GM12878 (cell line): Measurements from ENCODE around the gene DPY19L2. TPM values are rescaled to one million over a fixed set of nuclear protein-coding genes. Genes with fewer than 3 reads are reported as not detected.
"Not testable (repeated sequence)": the region's sequence is repeated elsewhere in the genome, so short reads cannot be mapped to it uniquely, and the experiment has no call there.

Experiments used
- ATAC-seq: fragments of 200-7000 bp; cut with Tn5 transposase; 3 replicates; pipeline ENCODE4 v1.9.1; 2020; ENCODE audit warnings: mild to moderate bottlenecking, moderate library complexity
- BruUV-seq: library from RNA; stranded (reverse); fragments of 400-500 nt; replicated peaks from 2 replicates; lab custom pipeline; 2021; lab: Mats Ljungman, UMichigan
- CTCF ChIA-PET: fragments of 300-600 bp; sonication (Branson Sonifier 250); formaldehyde crosslinking; extraction: SDS; loops from one replicate; lab custom pipeline; 2021; ENCODE audit warnings: inconsistent platforms; lab: Yijun Ruan, JAX
- POLR2A ChIA-PET: fragments of 350-600 bp; formaldehyde crosslinking; extraction: SDS; loops from one replicate; lab custom pipeline; 2021; ENCODE audit warnings: inconsistent platforms; lab: Charles Lee
- RAD21 ChIA-PET: fragments of 300-600 bp; sonication (Branson Sonifier 250); formaldehyde crosslinking; loops from one replicate; lab custom pipeline; 2023; ENCODE audit warnings: antibody characterized with exemption; ENCODE audit not compliant: unreplicated experiment; lab: Charles Lee
- SMC1A ChIA-PET: fragments of 300-600 bp; sonication (Branson Sonifier 250); formaldehyde crosslinking; loops from one replicate; lab custom pipeline; 2023; ENCODE audit not compliant: unreplicated experiment, uncharacterized antibody; lab: Charles Lee
- DNase-seq: peaks from one replicate; pipeline ENCODE4 v3.0.0-alpha.2; 2011; ENCODE audit warnings: low read depth, low spot score
- FAIRE-seq: peaks from 3 replicates; lab custom pipeline; 2011; peaks lifted over from hg19 to GRCh38; lab: Jason Lieb, UNC
- H2AFZ ChIP-seq: 2 replicates; pipeline ENCODE4 v1.6.0; 2011; ENCODE audit warnings: low read depth, low read length, control low read depth; ENCODE audit not compliant: control insufficient read depth
- H3K27ac ChIP-seq: 2 replicates; pipeline ENCODE4 v1.5.1; 2011; ENCODE audit warnings: control low read depth; ENCODE audit not compliant: control insufficient read depth, insufficient read depth
- H3K27me3 ChIP-seq, 2 experiments: replicated peaks in 1 of 2; 2 replicates each; pipeline versions ENCODE4 v1.6.0 to v1.6.1; 2011; ENCODE audit warnings: low read length in 1 of 2; ENCODE audit not compliant: control insufficient read depth in 2 of 2, insufficient read depth in 2 of 2
- H3K36me3 ChIP-seq, 2 experiments: 2 replicates each; pipeline ENCODE4 v1.5.1; 2011; ENCODE audit warnings: low read length in 1 of 2; ENCODE audit not compliant: control insufficient read depth in 2 of 2, insufficient read depth in 2 of 2
- H3K4me1 ChIP-seq: 2 replicates; pipeline ENCODE4 v1.6.1; 2011; ENCODE audit warnings: mild to moderate bottlenecking, low read length, moderate library complexity, mixed read lengths; ENCODE audit not compliant: control insufficient read depth, insufficient read depth
- H3K4me2 ChIP-seq: 2 replicates; pipeline ENCODE4 v1.6.0; 2011; ENCODE audit warnings: control low read depth; ENCODE audit not compliant: control insufficient read depth, insufficient read depth
- H3K4me3 ChIP-seq: fragments of 200-600 bp; sonication (generic); 2 replicates; pipeline ENCODE4 v1.5.1; 2016
- H3K79me2 ChIP-seq: 2 replicates; pipeline ENCODE4 v1.6.0; 2011; ENCODE audit warnings: low read length; ENCODE audit not compliant: control insufficient read depth, insufficient read depth
- H3K9ac ChIP-seq: 2 replicates; pipeline ENCODE4 v1.8.0; 2011; ENCODE audit warnings: low read length, control low read depth, mixed read lengths; ENCODE audit not compliant: control insufficient read depth, insufficient read depth
- H3K9me3 ChIP-seq: replicated peaks from 3 replicates; pipeline ENCODE4 v1.5.1; 2011; ENCODE audit warnings: mild to moderate bottlenecking, low read length; ENCODE audit not compliant: control insufficient read depth, insufficient read depth
- H4K20me1 ChIP-seq: 2 replicates; pipeline ENCODE4 v1.6.0; 2011; ENCODE audit not compliant: control insufficient read depth, insufficient read depth
- WGBS: methylation state at CpG from one replicate; pipeline ENCODE4 v1.1.6; 2016; ENCODE audit warnings: low lambda C conversion rate; ENCODE audit not compliant: insufficient replicate concordance, insufficient coverage; ENCODE audit errors: missing lambda C conversion rate; 5-methylcytosine and 5-hydroxymethylcytosine counted together
- in situ Hi-C: fragments of 300-500 bp; cut with MboI; formaldehyde crosslinking; loops from 9 replicates; pipeline ENCODE4 v1.14.3; 2018; ENCODE audit warnings: mixed read lengths
- intact Hi-C: fragments of 100-400 bp; cut with micrococcal nuclease; formaldehyde crosslinking; loops from one replicate; pipeline ENCODE4 v1.14.2; 2022; ENCODE audit not compliant: unreplicated experiment
- polyA plus RNA-seq, 11 experiments: library from polyadenylated mRNA; depleted of rRNA in 4 of 11; unstranded in 6 of 11; stranded (reverse) in 5 of 11; fragments of >200 nt; fragmentation: Nextera tagmentation in 4 of 11; fragmentation: Illumina TruSeq in 1 of 11; extraction: Ambion mirVana in 4 of 11; extraction: Trizol in 1 of 11; gene quantifications; 1 replicate in 1 of 11; 2 replicates in 10 of 11; pipeline versions ENCODE4 v1.2.1 to v1.2.3, GENCODE V29; 2011 to 2016; ENCODE audit warnings: inconsistent platforms in 2 of 11, missing spikeins in 2 of 11, low read depth in 1 of 11
- total RNA-seq, 4 experiments: library from RNA; depleted of rRNA in 3 of 4; stranded (reverse); fragments of >200 nt in 3 of 4; fragmentation: Illumina TruSeq in 1 of 4; extraction: Trizol in 1 of 4; gene quantifications; 2 replicates each; pipeline versions ENCODE4 v1.2.1 to v1.2.3, GENCODE V29; 2013 to 2021

The DPY19L2 gene
- total and polyA plus RNA-seq, 10 of the 15 experiments (the other 5 are each of a cell fraction or from before 2014, with no cell fraction given): 0.04 to 1.0 (median 0.18) TPM; not detected in 4

GRCh38 chr12:63577631-63578030 is 90.7 kb downstream of the DPY19L2 start:
- POLR2A ChIA-PET, ATAC-seq, RAD21 ChIA-PET, H3K9me3 ChIP-seq, in situ Hi-C loops, CTCF ChIA-PET, H2AFZ ChIP-seq, H3K79me2 ChIP-seq, H3K27ac ChIP-seq, H3K4me3 ChIP-seq, H3K9ac ChIP-seq, H3K36me3 ChIP-seq, H3K4me1 ChIP-seq, intact Hi-C loops, H3K4me2 ChIP-seq, H3K27me3 ChIP-seq, FAIRE-seq, DNase-seq, SMC1A ChIA-PET, H4K20me1 ChIP-seq, BruUV-seq: not testable (repeated sequence)
- 15% methylated on average over 2 of the region's 2 CpGs for WGBS

GRCh38 chr12:63572038-63572437 is 96.3 kb downstream of the DPY19L2 start:
- H3K9me3 ChIP-seq, CTCF ChIA-PET, H3K9ac ChIP-seq, in situ Hi-C loops, SMC1A ChIA-PET, H3K27me3 ChIP-seq, H2AFZ ChIP-seq, H3K79me2 ChIP-seq, DNase-seq, H3K27ac ChIP-seq, ATAC-seq, H3K4me2 ChIP-seq, H3K4me3 ChIP-seq, H4K20me1 ChIP-seq, POLR2A ChIA-PET, RAD21 ChIA-PET, H3K4me1 ChIP-seq, intact Hi-C loops, FAIRE-seq, H3K36me3 ChIP-seq, BruUV-seq: not testable (repeated sequence)
- WGBS: 65% methylated on average over 4 of the region's 4 CpGs

GRCh38 chr12:63558445-63558844 is 109.8 kb downstream of the DPY19L2 start:
- in situ Hi-C loops, FAIRE-seq, POLR2A ChIA-PET, DNase-seq, H3K36me3 ChIP-seq, H3K4me1 ChIP-seq, H3K27ac ChIP-seq, H2AFZ ChIP-seq, BruUV-seq, ATAC-seq, H3K9ac ChIP-seq, H3K27me3 ChIP-seq, intact Hi-C loops, RAD21 ChIA-PET, CTCF ChIA-PET, H3K4me3 ChIP-seq, SMC1A ChIA-PET, H3K4me2 ChIP-seq, H4K20me1 ChIP-seq, H3K9me3 ChIP-seq, H3K79me2 ChIP-seq: not testable (repeated sequence)
- 43% methylated on average over 3 of the region's 6 CpGs for WGBS

- not testable (repeated sequence) for FAIRE-seq
These were observed 116.9 kb downstream of the DPY19L2 start for GRCh38 chr12:63551397-63551796.

More at GRCh38 chr12:63551397-63551796, 116.9 kb downstream of the DPY19L2 start:
- BruUV-seq, H3K4me3 ChIP-seq, H3K79me2 ChIP-seq, H3K9me3 ChIP-seq, POLR2A ChIA-PET, H2AFZ ChIP-seq, H3K4me2 ChIP-seq, CTCF ChIA-PET, DNase-seq, H3K27ac ChIP-seq, H4K20me1 ChIP-seq, ATAC-seq, H3K9ac ChIP-seq, RAD21 ChIA-PET, H3K36me3 ChIP-seq, H3K4me1 ChIP-seq, SMC1A ChIA-PET, intact Hi-C loops, H3K27me3 ChIP-seq, in situ Hi-C loops: not testable (repeated sequence)
- WGBS: 64% methylated on average over 12 of the region's 13 CpGs
